8988T (cell line): ENCODE data around the gene BATF.

ENCODE experiments used
- DNase-seq: peaks from one replicate; pipeline ENCODE4 v3.0.0; 2011

Gene BATF

DNA sequence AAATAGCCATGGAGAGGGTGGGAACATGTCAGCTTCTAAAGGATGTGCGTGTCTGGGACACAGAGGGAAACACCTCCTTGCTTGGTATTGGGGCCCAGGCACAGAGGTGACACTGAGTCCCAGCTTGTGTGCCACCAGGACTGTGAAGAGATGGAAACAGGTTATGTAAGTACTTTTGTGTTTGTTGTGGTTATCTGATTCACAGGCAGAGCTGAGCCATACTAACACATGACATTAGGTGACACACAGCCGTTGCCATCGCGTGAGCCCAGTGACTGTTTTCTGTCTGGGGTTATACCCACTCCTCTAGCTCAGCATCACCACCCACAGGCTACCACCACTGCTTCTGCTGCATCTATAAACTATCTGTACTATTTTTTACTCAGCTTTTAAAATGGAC, 44.1 kb downstream of the BATF start:
- no peak for DNase-seq

DNA sequence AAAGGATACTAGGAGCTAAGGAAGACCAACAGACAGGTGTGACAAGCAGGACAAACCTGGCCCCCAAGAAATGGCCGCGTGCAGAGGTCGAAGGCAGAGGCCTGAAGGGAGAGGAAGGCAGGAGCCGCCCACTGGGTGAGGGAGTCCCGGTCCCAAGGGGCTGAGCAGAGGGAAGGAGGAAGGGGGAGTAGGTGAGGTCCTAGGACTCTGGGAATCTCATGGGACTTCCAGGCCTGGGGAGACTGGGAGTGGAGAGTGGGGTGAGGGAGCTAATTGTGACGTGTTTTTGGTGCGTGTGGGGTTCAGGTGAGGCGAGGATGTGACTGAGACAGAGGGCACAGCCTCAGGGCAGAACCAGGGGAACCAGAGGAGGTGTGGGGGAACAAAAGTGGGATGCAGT, 44.5 kb downstream of the BATF start:
- no peak for DNase-seq

GRCh38 chr14:75568140-75568539, 45.9 kb downstream of the BATF start:
- DNase-seq, result no peak

GRCh38 chr14:75568791-75569190, 46.5 kb downstream of the BATF start:
- no peak for DNase-seq

DNA sequence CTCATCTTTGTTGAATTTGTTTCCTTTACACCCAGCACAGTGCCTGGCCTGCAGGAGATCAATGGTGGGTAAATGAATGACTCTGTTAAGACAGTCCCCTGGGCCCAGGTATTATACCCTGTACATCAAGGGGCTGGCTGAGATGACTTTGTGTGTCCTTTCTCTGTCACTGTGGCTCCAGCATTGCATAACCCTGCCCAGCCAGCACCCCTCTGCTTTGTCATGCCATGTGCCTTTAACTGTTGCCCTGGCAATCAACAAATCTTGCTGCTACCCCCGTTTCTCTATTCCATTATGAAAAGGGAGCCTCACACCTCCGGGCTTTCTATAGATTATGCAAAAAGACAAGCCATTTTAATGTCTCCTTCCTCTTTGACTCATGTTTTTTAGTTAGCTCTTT, 48.5 kb downstream of the BATF start:
- no peak for DNase-seq

- DNase-seq, result no peak
These were observed 49.8 kb downstream of the BATF start for GRCh38 chr14:75572104-75572503.

DNA sequence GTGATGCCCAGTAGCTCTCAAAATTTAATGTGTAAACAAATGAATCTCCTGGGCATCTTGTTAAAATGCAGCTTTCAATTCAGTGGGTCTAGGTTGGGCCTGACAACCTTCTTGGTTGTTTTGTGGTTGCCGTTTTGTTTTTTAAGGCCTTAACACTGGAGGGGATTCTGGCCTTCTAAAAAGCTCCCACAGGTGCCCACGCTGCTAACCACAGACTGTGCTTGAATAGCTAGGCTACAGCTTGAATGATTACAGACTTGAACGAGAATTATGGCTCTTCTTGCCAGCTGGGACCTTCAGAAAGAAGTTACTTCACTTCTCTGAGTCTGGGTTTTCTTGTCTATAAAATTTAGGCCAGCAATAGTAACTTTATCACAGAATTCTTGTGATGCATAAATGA, 54.8 kb downstream of the BATF start:
- DNase-seq, result no peak

DNA sequence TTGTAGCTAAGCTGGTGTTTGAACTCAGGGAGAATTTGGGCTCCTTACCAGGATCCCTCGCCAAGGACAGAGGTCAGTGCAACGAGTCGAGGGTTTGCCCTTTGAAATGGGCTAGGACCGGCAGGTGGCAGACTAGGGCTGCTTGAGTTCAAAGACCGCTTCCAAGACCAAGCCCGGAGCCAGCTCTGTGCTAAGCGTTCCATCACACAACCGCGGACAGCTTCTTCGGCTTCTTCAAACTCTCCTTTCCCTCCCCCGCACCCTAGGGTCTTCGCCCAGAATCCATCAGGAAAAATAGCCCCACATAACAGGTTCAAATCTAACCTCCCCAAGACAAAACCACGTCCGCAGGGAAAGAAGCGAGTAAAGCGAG, 55.4 kb downstream of the BATF start:
- peak; percentile 69 for DNase-seq

DNA sequence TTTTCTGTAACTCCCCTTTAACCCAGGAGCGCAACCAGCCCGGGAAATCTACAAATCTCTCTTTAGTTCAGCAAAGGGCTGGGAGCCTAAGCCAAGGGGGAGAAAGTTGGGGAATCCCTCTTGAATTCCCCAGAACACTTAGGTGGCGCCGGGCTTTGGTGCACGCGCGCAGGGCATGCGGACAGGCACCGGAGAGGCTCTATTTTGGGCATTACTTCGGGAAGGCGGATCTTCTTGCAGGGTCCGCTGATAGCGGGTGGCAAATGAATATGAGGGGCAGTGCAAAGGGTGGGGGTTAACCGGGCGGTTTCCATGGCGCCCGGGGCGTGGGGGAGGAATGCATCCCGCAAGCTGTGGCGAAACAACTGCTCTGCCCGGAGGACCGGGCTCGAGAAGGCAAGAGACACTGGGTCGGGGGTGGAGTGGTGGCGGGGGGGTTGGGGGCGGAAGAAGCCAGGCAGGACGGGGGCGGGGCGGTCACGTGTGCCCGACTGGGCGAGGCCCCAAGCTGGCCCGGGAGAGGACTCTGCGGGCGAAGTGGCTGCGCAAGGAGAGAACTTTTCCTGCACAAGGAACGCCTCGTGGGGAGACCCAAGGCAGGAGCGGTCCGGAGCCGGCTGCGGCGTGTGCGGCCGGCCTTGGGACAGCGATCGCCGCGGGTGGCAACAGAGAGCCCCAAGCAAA, 56.0 kb downstream of the BATF start, which contains the start of gene FLVCR2:
TSS of gene FLVCR2 (plus strand) at position 519 of the 684 bp plus-strand sequence. CDS start 353 bp downstream, outside the sequence.
- peak; percentile 65 for DNase-seq

DNA sequence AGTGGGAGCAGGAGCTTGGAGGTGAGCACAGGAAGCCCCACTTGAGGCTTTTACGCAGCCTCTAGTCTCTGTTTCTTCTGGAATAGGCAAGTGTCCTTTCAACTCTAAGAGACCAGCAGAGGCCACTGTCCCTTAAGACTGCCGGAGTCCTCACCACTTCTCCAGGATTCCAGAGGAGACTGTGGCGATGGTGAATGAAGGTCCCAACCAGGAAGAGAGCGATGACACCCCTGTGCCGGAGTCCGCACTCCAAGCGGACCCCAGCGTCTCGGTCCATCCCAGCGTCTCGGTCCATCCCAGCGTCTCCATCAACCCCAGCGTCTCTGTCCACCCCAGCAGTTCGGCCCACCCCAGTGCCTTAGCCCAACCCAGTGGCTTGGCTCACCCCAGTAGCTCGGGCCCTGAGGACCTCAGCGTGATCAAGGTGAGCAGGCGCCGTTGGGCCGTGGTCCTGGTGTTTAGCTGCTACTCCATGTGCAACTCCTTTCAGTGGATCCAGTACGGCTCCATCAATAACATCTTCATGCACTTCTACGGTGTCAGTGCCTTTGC, 56.6 kb downstream of the BATF start:
- DNase-seq, result no peak

DNA sequence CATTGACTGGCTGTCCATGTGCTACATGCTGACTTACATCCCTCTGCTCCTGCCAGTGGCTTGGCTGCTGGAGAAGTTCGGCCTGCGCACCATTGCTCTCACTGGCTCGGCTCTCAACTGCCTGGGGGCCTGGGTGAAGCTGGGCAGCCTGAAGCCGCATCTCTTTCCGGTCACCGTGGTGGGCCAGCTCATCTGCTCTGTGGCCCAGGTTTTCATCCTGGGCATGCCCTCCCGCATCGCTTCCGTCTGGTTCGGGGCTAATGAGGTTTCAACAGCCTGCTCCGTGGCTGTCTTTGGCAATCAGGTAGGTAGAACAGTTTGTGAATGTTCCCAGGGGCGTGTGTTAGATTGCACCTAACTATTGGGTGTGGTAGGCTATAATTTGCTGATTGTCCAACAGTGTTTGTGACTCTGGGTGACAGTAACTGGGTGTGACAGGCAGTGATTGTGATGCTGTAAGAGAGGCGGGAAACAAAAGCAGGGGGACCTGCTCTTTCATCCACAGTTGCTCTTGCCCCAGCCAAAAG, 57.1 kb downstream of the BATF start:
- DNase-seq, result no peak

GRCh38 chr14:75579882-75580281, 57.6 kb downstream of the BATF start:
- DNase-seq, result no peak

DNA sequence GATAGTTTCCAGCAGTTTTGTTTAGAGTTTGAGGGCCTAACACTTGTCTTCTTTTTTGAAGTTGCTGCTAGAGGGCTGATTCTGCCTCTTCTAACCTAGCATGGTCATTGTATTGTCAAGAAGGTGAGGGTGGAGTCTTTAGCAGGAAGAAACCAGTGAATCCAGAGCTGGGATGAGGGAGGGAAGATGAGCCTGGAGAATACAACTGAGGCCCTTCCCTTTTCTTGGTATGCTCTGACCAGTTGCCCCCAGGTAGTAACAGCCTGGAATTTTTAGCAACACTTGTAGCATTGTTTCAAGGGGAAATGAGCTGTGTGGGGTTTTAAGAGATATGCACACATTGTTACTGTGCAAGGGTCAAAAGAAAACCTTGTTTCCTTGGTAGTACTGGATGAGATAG, 65.1 kb downstream of the BATF start:
- no peak for DNase-seq

GRCh38 chr14:75589931-75590330, 67.7 kb downstream of the BATF start:
- DNase-seq, result no peak

GRCh38 chr14:75591331-75591946, 69.2 kb downstream of the BATF start:
- DNase-seq, result no peak

DNA sequence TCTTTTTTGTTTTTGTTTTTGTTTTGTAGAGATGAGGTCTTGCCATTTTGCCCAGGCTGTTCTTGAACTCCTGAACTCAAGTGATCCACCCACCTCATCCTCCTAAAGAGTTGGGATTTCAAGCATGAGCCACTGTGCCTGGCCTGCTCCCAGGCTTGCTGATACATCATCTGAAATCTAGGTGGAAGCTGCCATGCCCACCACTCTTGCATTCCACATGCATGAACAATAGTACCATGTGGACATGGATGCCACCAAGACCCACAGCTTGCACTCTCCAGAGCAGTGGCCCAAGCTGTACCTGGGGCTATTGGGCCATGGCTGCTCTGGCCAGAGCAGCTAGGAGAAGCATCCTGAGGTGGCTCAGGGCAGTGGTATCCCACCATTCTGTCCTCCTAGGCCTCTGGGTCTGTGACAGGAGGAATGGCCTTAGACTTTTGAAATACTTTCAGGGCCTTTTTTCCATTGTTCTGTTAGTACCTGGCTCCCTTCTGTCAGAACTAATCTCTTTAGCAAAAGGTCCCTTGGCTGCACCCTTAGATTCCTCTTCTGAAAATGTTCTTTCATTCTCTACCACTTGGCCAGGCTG, 69.8 kb downstream of the BATF start:
- no peak for DNase-seq

GRCh38 chr14:75595226-75595625, 73.0 kb downstream of the BATF start:
- DNase-seq, result no peak
